Liver (tissue), 9 donors: ENCODE measurements around the gene CDC37L1. TPM values are rescaled to one million over a fixed set of nuclear protein-coding genes. Genes with fewer than 3 reads are reported as not detected.
A peak's percentile ranks its signal among the peaks of the same experiment; 100 is the strongest.

ENCODE experiments used
- DNase-seq: peaks from one replicate; pipeline ENCODE4 v3.0.0-alpha.2; 2017; ENCODE audit warnings: low spot score
- H3K27ac ChIP-seq, 2 donors: one replicate each; pipeline ENCODE4 v1.7.0; 2013; ENCODE audit warnings: inconsistent platforms in 2 of 2, low read length in 2 of 2, control low read depth in 1 of 2, low read depth in 1 of 2, mild to moderate bottlenecking in 1 of 2
- H3K27me3 ChIP-seq, 4 donors: one replicate each; pipeline versions ENCODE4 v1.6.1 to v1.7.0; 2013; ENCODE audit warnings: low read length in 3 of 4, inconsistent platforms in 1 of 4, mild to moderate bottlenecking in 1 of 4, moderate library complexity in 1 of 4; ENCODE audit not compliant: control insufficient read depth in 4 of 4, insufficient read depth in 4 of 4
- H3K36me3 ChIP-seq, 4 donors: one replicate each; pipeline versions ENCODE4 v1.6.1 to v1.7.0; 2013; ENCODE audit warnings: low read length in 3 of 4, mild to moderate bottlenecking in 3 of 4, low read depth in 1 of 4, moderate library complexity in 1 of 4; ENCODE audit not compliant: control insufficient read depth in 4 of 4, insufficient read depth in 3 of 4
- H3K4me1 ChIP-seq, 4 donors: one replicate each; pipeline versions ENCODE4 v1.6.1 to v1.7.0; 2013; ENCODE audit warnings: low read length in 3 of 4, mild to moderate bottlenecking in 3 of 4, moderate library complexity in 1 of 4; ENCODE audit not compliant: control insufficient read depth in 4 of 4, insufficient read depth in 4 of 4
- H3K4me3 ChIP-seq, 3 donors: one replicate each; pipeline versions ENCODE4 v1.6.1 to v1.7.0; 2013; ENCODE audit warnings: low read length in 3 of 3, control low read depth in 1 of 3, low read depth in 1 of 3, mild to moderate bottlenecking in 1 of 3
- H3K9ac ChIP-seq, 2 donors: one replicate each; pipeline ENCODE4 v1.7.0; 2013; ENCODE audit warnings: low read length in 2 of 2, mild to moderate bottlenecking in 2 of 2, moderate library complexity in 2 of 2, control low read depth in 1 of 2, low read depth in 1 of 2
- H3K9me3 ChIP-seq, 4 donors: one replicate each; pipeline versions ENCODE4 v1.6.1 to v1.7.0; 2013; ENCODE audit warnings: low read length in 3 of 4; ENCODE audit not compliant: control insufficient read depth in 4 of 4
- EGR1 ChIP-seq, 2 donors: IDR thresholded peaks; 2 replicates each; pipeline ENCODE4 v1.6.1; 2016 to 2018; ENCODE audit warnings: antibody characterized with exemption in 2 of 2, low read depth in 2 of 2
- FOXA1 ChIP-seq: IDR thresholded peaks from 2 replicates; pipeline ENCODE4 v1.6.1; 2016; ENCODE audit warnings: antibody characterized with exemption
- FOXA2 ChIP-seq: IDR thresholded peaks from 2 replicates; pipeline ENCODE4 v1.6.1; 2016; ENCODE audit warnings: antibody characterized with exemption
- GABPA ChIP-seq, 2 donors: IDR thresholded peaks in 1 of 2; conservative IDR thresholded peaks in 1 of 2; 2 replicates each; pipeline ENCODE4 v1.6.1; 2016; ENCODE audit warnings: antibody characterized with exemption in 2 of 2, mild to moderate bottlenecking in 1 of 2, moderate library complexity in 1 of 2
- HNF4A ChIP-seq, 2 donors: conservative IDR thresholded peaks; 2 replicates each; pipeline ENCODE4 v1.6.1; 2016; ENCODE audit warnings: antibody characterized with exemption in 2 of 2, mild to moderate bottlenecking in 2 of 2
- HNF4G ChIP-seq: IDR thresholded peaks from 2 replicates; pipeline ENCODE4 v1.6.1; 2016; ENCODE audit warnings: antibody characterized with exemption
- JUND ChIP-seq, 2 donors: IDR thresholded peaks; 2 replicates each; pipeline ENCODE4 v1.6.1; 2016; ENCODE audit warnings: antibody characterized with exemption in 2 of 2
- NR2F2 ChIP-seq: IDR thresholded peaks from 2 replicates; pipeline ENCODE4 v1.6.1; 2016; ENCODE audit warnings: antibody characterized with exemption
- RAD21 ChIP-seq, 2 donors: IDR thresholded peaks; 2 replicates each; pipeline ENCODE4 v1.6.1; 2016; ENCODE audit warnings: antibody characterized with exemption in 2 of 2, mild to moderate bottlenecking in 2 of 2
- SP1 ChIP-seq: IDR thresholded peaks from 2 replicates; pipeline ENCODE4 v1.6.1; 2018; ENCODE audit warnings: antibody characterized with exemption, mild to moderate bottlenecking
- TAF1 ChIP-seq: conservative IDR thresholded peaks from 2 replicates; pipeline ENCODE4 v1.6.1; 2016; ENCODE audit warnings: antibody characterized with exemption, mild to moderate bottlenecking
- YY1 ChIP-seq: IDR thresholded peaks from 2 replicates; pipeline ENCODE4 v1.6.1; 2016; ENCODE audit warnings: antibody characterized with exemption, mild to moderate bottlenecking
- WGBS: extraction: QIAGEN DNeasy Blood & Tissue Kit; methylation state at CpG from one replicate; pipeline ENCODE4 v1.1.7; 2013; 5-methylcytosine and 5-hydroxymethylcytosine counted together
- polyA plus RNA-seq, 2 donors: library from polyadenylated mRNA; stranded (reverse) in 1 of 2; unstranded in 1 of 2; fragments of 200-250 nt in 1 of 2; fragments of >200 nt in 1 of 2; fragmentation: Nextera tagmentation in 1 of 2; extraction: Ambion mirVana in 1 of 2; gene quantifications; one replicate each; pipeline versions ENCODE4 v1.2.1 to v1.2.3, GENCODE V29; 2013 to 2015
- total RNA-seq, 2 donors: library from RNA; depleted of rRNA; stranded (reverse); fragments of >200 nt; gene quantifications; one replicate each; pipeline ENCODE4 v1.2.3, GENCODE V29; 2014
- TF ChIP-seq, protein P1 (sequence below): IDR thresholded peaks from 2 replicates; pipeline ENCODE4 v1.6.1; 2016; ENCODE audit warnings: antibody characterized with exemption, mild to moderate bottlenecking
- TF ChIP-seq, protein P2 (sequence below): IDR thresholded peaks from 2 replicates; pipeline ENCODE4 v1.6.1; 2016; ENCODE audit warnings: antibody characterized with exemption
- TF ChIP-seq, protein P3 (sequence below): IDR thresholded peaks from 2 replicates; pipeline ENCODE4 v1.6.1; 2016; ENCODE audit warnings: antibody characterized with exemption
- donor health status: healthy.
- donor health status: healthy.
- donor health status: healthy.
- donor health status: healthy.
- donor health status: healthy.

Gene CDC37L1
- total and polyA plus RNA-seq, 4 donors, result 11.3 to 32.8 (median 19.4) TPM

DNA sequence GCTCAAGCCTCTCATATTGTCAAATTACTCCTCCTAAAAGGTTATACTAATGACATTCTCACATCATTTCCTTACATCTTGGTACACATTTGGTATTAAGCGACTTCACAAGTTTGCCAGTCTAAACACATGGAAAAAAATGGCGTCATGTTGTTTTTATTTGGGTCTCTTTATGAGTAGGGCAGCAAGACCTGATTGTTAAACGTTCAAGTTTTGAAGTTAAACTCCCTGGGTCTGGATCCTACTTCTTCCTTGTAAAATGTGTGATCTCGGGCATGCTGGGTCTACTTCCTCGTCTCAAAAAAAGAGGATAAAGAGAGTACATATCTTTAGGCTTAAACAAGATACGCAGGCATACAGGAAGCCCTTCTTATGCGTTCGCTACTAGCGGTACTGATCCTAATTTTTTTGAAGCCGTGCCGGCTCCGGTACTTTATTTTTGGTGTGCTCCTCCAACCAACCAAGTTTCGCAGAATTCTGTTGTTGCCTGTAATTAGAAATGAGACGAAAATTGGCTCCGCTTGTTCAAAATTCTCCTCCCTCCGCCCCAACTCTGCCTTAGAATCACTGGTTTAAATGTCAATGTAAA, 596 bp upstream of the CDC37L1 start:
- peak; percentile 54 for TF ChIP-seq YY1
- TF ChIP-seq FOXA1, result no peak
- TF ChIP-seq, protein P1, sequence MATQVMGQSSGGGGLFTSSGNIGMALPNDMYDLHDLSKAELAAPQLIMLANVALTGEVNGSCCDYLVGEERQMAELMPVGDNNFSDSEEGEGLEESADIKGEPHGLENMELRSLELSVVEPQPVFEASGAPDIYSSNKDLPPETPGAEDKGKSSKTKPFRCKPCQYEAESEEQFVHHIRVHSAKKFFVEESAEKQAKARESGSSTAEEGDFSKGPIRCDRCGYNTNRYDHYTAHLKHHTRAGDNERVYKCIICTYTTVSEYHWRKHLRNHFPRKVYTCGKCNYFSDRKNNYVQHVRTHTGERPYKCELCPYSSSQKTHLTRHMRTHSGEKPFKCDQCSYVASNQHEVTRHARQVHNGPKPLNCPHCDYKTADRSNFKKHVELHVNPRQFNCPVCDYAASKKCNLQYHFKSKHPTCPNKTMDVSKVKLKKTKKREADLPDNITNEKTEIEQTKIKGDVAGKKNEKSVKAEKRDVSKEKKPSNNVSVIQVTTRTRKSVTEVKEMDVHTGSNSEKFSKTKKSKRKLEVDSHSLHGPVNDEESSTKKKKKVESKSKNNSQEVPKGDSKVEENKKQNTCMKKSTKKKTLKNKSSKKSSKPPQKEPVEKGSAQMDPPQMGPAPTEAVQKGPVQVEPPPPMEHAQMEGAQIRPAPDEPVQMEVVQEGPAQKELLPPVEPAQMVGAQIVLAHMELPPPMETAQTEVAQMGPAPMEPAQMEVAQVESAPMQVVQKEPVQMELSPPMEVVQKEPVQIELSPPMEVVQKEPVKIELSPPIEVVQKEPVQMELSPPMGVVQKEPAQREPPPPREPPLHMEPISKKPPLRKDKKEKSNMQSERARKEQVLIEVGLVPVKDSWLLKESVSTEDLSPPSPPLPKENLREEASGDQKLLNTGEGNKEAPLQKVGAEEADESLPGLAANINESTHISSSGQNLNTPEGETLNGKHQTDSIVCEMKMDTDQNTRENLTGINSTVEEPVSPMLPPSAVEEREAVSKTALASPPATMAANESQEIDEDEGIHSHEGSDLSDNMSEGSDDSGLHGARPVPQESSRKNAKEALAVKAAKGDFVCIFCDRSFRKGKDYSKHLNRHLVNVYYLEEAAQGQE, result no peak
- TF ChIP-seq GABPA (IDR thresholded peaks at IDR 0.05 in 1 of 2, conservative IDR thresholded peaks at IDR 0.05 in 1 of 2), result no peak
- no peak for TF ChIP-seq HNF4A (conservative IDR thresholded peaks at IDR 0.05)
- no peak for TF ChIP-seq JUND (IDR thresholded peaks at IDR 0.05)
- TF ChIP-seq FOXA2, result no peak
- TF ChIP-seq NR2F2, result peak; percentile 9
- TF ChIP-seq, protein P2, sequence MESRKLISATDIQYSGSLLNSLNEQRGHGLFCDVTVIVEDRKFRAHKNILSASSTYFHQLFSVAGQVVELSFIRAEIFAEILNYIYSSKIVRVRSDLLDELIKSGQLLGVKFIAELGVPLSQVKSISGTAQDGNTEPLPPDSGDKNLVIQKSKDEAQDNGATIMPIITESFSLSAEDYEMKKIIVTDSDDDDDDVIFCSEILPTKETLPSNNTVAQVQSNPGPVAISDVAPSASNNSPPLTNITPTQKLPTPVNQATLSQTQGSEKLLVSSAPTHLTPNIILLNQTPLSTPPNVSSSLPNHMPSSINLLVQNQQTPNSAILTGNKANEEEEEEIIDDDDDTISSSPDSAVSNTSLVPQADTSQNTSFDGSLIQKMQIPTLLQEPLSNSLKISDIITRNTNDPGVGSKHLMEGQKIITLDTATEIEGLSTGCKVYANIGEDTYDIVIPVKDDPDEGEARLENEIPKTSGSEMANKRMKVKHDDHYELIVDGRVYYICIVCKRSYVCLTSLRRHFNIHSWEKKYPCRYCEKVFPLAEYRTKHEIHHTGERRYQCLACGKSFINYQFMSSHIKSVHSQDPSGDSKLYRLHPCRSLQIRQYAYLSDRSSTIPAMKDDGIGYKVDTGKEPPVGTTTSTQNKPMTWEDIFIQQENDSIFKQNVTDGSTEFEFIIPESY, result no peak
- under 1% methylated on average over 16 of the region's 16 CpGs for WGBS
- Histone ChIP-seq H3K36me3 (no peaks in the 10 kb centered on the region), H3K9ac (peak overlapping the region; percentile 99 to 100), H3K4me1 (peaks cover 4 to 22% (median 7%) of the 10 kb centered on the region in 4 donors), H3K9me3 (no peaks in the 10 kb centered on the region), H3K27ac (peak overlapping the region; percentile 98 to 99), H3K4me3 (peak overlapping the region; percentile 83 to 87 (median 85)), H3K27me3 (no peaks in the 10 kb centered on the region)
- DNase-seq, result no peak

DNA sequence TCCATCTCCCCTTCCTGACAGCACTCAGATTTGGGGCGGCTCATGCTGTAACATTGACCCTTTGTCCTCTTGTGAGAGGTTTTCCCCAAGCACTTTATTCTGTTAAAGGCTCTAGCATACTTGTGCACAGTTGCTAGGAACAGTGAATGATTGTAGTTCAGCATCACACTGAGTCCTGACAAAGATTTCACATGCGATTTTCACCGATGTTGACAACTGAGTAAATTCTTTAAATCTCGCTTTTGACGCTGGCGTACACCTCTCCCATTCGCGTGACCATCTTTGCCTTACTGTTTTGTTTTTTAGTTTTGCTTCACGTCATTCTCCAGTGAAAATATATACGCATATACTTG, 780 bp downstream of the CDC37L1 start:
- Histone ChIP-seq H3K27ac (peak overlapping the region; percentile 98 to 99), H3K27me3 (no peaks in the 10 kb centered on the region), H3K9ac (peak overlapping the region; percentile 83 to 95), H3K36me3 (peaks cover 0 to 7% (median 4%) of the 10 kb centered on the region in 4 donors), H3K4me1 (peaks cover 4 to 22% (median 7%) of the 10 kb centered on the region in 4 donors), H3K4me3 (peak overlapping the region; percentile 85 to 98 (median 87)), H3K9me3 (no peaks in the 10 kb centered on the region)
- TF ChIP-seq HNF4A (conservative IDR thresholded peaks at IDR 0.05), result peak; percentile 24 to 35
- TF ChIP-seq RAD21 (IDR thresholded peaks at IDR 0.05), result no peak
- DNase-seq, result no peak
- WGBS, result 2% methylated on average over 10 of the region's 10 CpGs

DNA sequence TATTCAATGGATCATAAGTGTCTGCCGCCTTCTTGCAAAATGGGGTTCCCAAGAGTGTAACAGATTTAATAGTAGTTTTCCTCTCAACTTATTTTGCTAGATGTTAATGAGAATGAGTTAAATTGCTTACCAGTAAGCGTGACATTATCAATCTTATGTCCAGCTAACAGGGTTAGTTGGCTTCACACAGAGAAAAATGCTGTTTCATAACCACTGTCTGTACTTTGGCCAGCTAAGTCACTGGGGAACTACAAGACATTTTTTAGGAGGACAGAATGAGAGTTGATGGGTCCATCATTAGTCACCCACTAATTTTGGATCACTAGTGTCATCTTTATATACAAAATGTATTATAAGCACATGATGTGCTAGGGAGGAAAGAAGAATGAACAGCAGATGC, 1.4 kb downstream of the CDC37L1 start:
- Histone ChIP-seq H3K9me3 (no peaks in the 10 kb centered on the region), H3K9ac (peak overlapping the region; percentile 83 to 95), H3K36me3 (peaks cover 0 to 13% (median 9%) of the 10 kb centered on the region in 4 donors), H3K4me3 (peak overlapping the region; percentile 85 to 98 (median 87)), H3K4me1 (peaks cover 4 to 22% (median 7%) of the 10 kb centered on the region in 4 donors), H3K27me3 (no peaks in the 10 kb centered on the region), H3K27ac (peak overlapping the region; percentile 98 to 99)
- DNase-seq, result no peak
- WGBS, result 25% methylated on average over 2 of the region's 2 CpGs
- peak in 1 of 2 donors; percentile 34 for TF ChIP-seq JUND (IDR thresholded peaks at IDR 0.05)
- TF ChIP-seq NR2F2, result no peak
- TF ChIP-seq, protein P2, result no peak
- TF ChIP-seq FOXA2, result no peak
- TF ChIP-seq, protein P3, sequence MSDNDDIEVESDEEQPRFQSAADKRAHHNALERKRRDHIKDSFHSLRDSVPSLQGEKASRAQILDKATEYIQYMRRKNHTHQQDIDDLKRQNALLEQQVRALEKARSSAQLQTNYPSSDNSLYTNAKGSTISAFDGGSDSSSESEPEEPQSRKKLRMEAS, result peak; percentile 53
- TF ChIP-seq, protein P1, result peak; percentile 39
- TF ChIP-seq FOXA1, result no peak
- TF ChIP-seq GABPA (IDR thresholded peaks at IDR 0.05 in 1 of 2, conservative IDR thresholded peaks at IDR 0.05 in 1 of 2), result no peak
- peak; percentile 58 for TF ChIP-seq YY1
- TF ChIP-seq EGR1 (IDR thresholded peaks at IDR 0.05; ENCODE audit: low read depth in 2 of 2), result no peak
- TF ChIP-seq TAF1, result no peak
- TF ChIP-seq HNF4G, result peak; percentile 33
- peak; percentile 73 to 82 for TF ChIP-seq HNF4A (conservative IDR thresholded peaks at IDR 0.05)
- no peak for TF ChIP-seq SP1
